K562 (cell line): ENCODE results near the gene HK1. TPM values are rescaled to one million over a fixed set of nuclear protein-coding genes. Genes with fewer than 3 reads are reported as not detected.

ENCODE experiments used
- ARNT ChIP-seq, 2 experiments: fragments of 450-650 bp; IDR thresholded peaks; 2 replicates each; pipeline ENCODE4 v1.6.1; 2016; ENCODE audit warnings: mild to moderate bottlenecking in 1 of 2
- BCOR ChIP-seq: fragments of 450-650 bp; IDR thresholded peaks from 2 replicates; pipeline ENCODE4 v1.6.1; 2016
- HDAC1 ChIP-seq, 2 experiments: fragments of 450-650 bp; IDR thresholded peaks; 2 replicates each; pipeline ENCODE4 v1.6.1; 2016 to 2017; ENCODE audit warnings: inconsistent platforms in 1 of 2, mild to moderate bottlenecking in 1 of 2, moderate library complexity in 1 of 2
- RBM17 ChIP-seq: fragments of 200-400 bp; formaldehyde crosslinking; IDR thresholded peaks from 2 replicates; pipeline ENCODE4 v1.6.1; 2017; ENCODE audit warnings: low read depth, mild to moderate bottlenecking, low read length, borderline replicate concordance
- ZFP36 ChIP-seq: fragments of 150-350 bp; IDR thresholded peaks from 2 replicates; pipeline ENCODE4 v1.6.1; 2018; ENCODE audit warnings: low read length, low read depth; ENCODE audit not compliant: partially characterized antibody
- ZFX ChIP-seq: sonication (generic); formaldehyde crosslinking; IDR thresholded peaks from 2 replicates; pipeline ENCODE4 v1.8.0; 2022; ENCODE audit warnings: mild to moderate bottlenecking, missing genetic modification reagents, moderate library complexity
- polyA plus RNA-seq, 8 experiments: library from polyadenylated mRNA; depleted of rRNA in 4 of 8; stranded (reverse) in 5 of 8; unstranded in 3 of 8; fragments of >200 nt; fragmentation: Nextera tagmentation in 2 of 8; fragmentation: Illumina TruSeq in 1 of 8; extraction: Ambion mirVana in 2 of 8; extraction: Trizol in 1 of 8; gene quantifications; 2 replicates each; pipeline versions ENCODE4 v1.2.1 to v1.2.3, GENCODE V29; 2011 to 2014; ENCODE audit warnings: inconsistent platforms in 1 of 8, missing spikeins in 1 of 8
- total RNA-seq, 7 experiments: library from RNA; depleted of rRNA in 6 of 7; stranded (reverse); fragments of >200 nt in 6 of 7; fragmentation: Illumina TruSeq in 2 of 7; extraction: Trizol in 2 of 7; gene quantifications; 2 replicates each; pipeline versions ENCODE4 v1.2.1 to v1.2.3, GENCODE V29; 2011 to 2021; ENCODE audit warnings: low replicate concordance in 1 of 7
- TF ChIP-seq, protein P1 (sequence below): fragments of 450-650 bp; IDR thresholded peaks from 2 replicates; pipeline ENCODE4 v1.6.1; 2016; ENCODE audit warnings: mild to moderate bottlenecking, moderate library complexity
- TF ChIP-seq, protein P2 (sequence below): sonication (generic); formaldehyde crosslinking; IDR thresholded peaks from 2 replicates; pipeline ENCODE4 v1.8.0; 2022; ENCODE audit warnings: mild to moderate bottlenecking, missing genetic modification reagents, borderline replicate concordance
- TF ChIP-seq, protein P3 (sequence below): fragments of 450-650 bp; formaldehyde crosslinking; IDR thresholded peaks from 2 replicates; pipeline ENCODE4 v1.4.0; 2022; ENCODE audit warnings: mild to moderate bottlenecking, moderate library complexity
- TF ChIP-seq, protein P4 (sequence below): fragments of 250-450 bp; sonication (Bioruptor Pico); IDR thresholded peaks from 2 replicates; pipeline ENCODE4 v1.8.0; 2021; ENCODE audit warnings: moderate library complexity, mild to moderate bottlenecking, inconsistent platforms

Gene HK1
- total and polyA plus RNA-seq, 9 of the 15 experiments (the other 6 are each of a cell fraction or from before 2014, with no cell fraction given) = 29.2 to 444 (median 193) TPM

DNA sequence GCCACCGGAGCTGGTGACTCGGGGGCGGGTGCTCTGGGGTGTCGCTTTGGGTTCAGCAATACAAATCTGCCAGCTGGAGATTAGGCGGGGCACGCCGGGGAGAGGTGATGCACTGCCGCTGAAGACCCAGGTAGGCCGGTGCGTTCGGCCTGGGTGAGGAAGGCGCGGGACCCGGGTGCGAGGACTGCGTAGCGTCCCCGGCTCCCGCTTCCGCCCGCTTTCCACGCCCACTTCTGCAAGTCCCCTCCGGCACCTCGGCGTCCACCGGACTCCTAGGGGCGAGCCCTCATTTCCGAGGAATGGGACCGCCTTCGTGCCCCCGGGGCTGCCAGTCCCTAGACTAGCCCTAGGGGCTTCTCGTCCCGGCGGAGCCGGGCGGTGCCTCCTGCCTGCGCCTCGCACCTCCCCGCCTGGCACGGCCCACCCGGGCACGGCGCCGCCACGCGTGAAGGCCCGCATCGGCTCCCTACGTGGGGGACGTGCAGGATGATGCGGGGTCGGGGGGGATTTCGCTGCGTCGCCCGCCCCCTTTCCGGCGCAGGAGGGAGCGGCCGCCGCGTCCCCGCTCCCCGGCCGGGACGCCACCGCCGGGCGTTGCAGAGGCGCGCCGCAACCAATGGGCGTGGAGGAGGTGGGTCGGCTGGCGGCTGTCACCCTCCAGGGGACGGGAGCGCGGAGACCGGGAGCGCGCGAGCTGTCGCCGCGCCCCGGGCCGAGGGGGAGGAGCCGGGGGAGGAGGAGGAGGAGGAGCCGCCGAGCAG is 40.0 kb downstream of the HK1 start (continued):
- TF ChIP-seq, protein P1, sequence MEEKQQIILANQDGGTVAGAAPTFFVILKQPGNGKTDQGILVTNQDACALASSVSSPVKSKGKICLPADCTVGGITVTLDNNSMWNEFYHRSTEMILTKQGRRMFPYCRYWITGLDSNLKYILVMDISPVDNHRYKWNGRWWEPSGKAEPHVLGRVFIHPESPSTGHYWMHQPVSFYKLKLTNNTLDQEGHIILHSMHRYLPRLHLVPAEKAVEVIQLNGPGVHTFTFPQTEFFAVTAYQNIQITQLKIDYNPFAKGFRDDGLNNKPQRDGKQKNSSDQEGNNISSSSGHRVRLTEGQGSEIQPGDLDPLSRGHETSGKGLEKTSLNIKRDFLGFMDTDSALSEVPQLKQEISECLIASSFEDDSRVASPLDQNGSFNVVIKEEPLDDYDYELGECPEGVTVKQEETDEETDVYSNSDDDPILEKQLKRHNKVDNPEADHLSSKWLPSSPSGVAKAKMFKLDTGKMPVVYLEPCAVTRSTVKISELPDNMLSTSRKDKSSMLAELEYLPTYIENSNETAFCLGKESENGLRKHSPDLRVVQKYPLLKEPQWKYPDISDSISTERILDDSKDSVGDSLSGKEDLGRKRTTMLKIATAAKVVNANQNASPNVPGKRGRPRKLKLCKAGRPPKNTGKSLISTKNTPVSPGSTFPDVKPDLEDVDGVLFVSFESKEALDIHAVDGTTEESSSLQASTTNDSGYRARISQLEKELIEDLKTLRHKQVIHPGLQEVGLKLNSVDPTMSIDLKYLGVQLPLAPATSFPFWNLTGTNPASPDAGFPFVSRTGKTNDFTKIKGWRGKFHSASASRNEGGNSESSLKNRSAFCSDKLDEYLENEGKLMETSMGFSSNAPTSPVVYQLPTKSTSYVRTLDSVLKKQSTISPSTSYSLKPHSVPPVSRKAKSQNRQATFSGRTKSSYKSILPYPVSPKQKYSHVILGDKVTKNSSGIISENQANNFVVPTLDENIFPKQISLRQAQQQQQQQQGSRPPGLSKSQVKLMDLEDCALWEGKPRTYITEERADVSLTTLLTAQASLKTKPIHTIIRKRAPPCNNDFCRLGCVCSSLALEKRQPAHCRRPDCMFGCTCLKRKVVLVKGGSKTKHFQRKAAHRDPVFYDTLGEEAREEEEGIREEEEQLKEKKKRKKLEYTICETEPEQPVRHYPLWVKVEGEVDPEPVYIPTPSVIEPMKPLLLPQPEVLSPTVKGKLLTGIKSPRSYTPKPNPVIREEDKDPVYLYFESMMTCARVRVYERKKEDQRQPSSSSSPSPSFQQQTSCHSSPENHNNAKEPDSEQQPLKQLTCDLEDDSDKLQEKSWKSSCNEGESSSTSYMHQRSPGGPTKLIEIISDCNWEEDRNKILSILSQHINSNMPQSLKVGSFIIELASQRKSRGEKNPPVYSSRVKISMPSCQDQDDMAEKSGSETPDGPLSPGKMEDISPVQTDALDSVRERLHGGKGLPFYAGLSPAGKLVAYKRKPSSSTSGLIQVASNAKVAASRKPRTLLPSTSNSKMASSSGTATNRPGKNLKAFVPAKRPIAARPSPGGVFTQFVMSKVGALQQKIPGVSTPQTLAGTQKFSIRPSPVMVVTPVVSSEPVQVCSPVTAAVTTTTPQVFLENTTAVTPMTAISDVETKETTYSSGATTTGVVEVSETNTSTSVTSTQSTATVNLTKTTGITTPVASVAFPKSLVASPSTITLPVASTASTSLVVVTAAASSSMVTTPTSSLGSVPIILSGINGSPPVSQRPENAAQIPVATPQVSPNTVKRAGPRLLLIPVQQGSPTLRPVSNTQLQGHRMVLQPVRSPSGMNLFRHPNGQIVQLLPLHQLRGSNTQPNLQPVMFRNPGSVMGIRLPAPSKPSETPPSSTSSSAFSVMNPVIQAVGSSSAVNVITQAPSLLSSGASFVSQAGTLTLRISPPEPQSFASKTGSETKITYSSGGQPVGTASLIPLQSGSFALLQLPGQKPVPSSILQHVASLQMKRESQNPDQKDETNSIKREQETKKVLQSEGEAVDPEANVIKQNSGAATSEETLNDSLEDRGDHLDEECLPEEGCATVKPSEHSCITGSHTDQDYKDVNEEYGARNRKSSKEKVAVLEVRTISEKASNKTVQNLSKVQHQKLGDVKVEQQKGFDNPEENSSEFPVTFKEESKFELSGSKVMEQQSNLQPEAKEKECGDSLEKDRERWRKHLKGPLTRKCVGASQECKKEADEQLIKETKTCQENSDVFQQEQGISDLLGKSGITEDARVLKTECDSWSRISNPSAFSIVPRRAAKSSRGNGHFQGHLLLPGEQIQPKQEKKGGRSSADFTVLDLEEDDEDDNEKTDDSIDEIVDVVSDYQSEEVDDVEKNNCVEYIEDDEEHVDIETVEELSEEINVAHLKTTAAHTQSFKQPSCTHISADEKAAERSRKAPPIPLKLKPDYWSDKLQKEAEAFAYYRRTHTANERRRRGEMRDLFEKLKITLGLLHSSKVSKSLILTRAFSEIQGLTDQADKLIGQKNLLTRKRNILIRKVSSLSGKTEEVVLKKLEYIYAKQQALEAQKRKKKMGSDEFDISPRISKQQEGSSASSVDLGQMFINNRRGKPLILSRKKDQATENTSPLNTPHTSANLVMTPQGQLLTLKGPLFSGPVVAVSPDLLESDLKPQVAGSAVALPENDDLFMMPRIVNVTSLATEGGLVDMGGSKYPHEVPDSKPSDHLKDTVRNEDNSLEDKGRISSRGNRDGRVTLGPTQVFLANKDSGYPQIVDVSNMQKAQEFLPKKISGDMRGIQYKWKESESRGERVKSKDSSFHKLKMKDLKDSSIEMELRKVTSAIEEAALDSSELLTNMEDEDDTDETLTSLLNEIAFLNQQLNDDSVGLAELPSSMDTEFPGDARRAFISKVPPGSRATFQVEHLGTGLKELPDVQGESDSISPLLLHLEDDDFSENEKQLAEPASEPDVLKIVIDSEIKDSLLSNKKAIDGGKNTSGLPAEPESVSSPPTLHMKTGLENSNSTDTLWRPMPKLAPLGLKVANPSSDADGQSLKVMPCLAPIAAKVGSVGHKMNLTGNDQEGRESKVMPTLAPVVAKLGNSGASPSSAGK = no peak
- TF ChIP-seq BCOR = no peak
- no peak for TF ChIP-seq ARNT (IDR thresholded peaks at IDR 0.05)
- TF ChIP-seq, protein P2, sequence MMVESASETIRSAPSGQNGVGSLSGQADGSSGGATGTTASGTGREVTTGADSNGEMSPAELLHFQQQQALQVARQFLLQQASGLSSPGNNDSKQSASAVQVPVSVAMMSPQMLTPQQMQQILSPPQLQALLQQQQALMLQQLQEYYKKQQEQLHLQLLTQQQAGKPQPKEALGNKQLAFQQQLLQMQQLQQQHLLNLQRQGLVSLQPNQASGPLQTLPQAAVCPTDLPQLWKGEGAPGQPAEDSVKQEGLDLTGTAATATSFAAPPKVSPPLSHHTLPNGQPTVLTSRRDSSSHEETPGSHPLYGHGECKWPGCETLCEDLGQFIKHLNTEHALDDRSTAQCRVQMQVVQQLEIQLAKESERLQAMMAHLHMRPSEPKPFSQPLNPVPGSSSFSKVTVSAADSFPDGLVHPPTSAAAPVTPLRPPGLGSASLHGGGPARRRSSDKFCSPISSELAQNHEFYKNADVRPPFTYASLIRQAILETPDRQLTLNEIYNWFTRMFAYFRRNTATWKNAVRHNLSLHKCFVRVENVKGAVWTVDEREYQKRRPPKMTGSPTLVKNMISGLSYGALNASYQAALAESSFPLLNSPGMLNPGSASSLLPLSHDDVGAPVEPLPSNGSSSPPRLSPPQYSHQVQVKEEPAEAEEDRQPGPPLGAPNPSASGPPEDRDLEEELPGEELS (CRISPR knock-in tag) = peak; percentile 64; the same call in 1 of the 2 replicates
- TF ChIP-seq, protein P3, sequence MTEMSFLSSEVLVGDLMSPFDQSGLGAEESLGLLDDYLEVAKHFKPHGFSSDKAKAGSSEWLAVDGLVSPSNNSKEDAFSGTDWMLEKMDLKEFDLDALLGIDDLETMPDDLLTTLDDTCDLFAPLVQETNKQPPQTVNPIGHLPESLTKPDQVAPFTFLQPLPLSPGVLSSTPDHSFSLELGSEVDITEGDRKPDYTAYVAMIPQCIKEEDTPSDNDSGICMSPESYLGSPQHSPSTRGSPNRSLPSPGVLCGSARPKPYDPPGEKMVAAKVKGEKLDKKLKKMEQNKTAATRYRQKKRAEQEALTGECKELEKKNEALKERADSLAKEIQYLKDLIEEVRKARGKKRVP (CRISPR knock-in tag) = no peak
- TF ChIP-seq HDAC1 (IDR thresholded peaks at IDR 0.05) = peak in 1 of 2 experiments; percentile 56; a peak in 1 of 4 replicates
- no peak for TF ChIP-seq ZFX
- no peak for TF ChIP-seq RBM17
- TF ChIP-seq ZFP36 = no peak
- TF ChIP-seq, protein P4, sequence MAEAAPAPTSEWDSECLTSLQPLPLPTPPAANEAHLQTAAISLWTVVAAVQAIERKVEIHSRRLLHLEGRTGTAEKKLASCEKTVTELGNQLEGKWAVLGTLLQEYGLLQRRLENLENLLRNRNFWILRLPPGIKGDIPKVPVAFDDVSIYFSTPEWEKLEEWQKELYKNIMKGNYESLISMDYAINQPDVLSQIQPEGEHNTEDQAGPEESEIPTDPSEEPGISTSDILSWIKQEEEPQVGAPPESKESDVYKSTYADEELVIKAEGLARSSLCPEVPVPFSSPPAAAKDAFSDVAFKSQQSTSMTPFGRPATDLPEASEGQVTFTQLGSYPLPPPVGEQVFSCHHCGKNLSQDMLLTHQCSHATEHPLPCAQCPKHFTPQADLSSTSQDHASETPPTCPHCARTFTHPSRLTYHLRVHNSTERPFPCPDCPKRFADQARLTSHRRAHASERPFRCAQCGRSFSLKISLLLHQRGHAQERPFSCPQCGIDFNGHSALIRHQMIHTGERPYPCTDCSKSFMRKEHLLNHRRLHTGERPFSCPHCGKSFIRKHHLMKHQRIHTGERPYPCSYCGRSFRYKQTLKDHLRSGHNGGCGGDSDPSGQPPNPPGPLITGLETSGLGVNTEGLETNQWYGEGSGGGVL (CRISPR knock-in tag) = no peak
